Colonic mucosa (tissue), 4 donors: ENCODE results near the gene ADAP2. TPM values are rescaled to one million over a fixed set of nuclear protein-coding genes. Genes with fewer than 3 reads are reported as not detected.

ENCODE experiments used
- DNase-seq: peaks from one replicate; pipeline ENCODE4 v3.0.0-alpha.2; 2020
- H3K27ac ChIP-seq: fragments of 200-600 bp; one replicate; pipeline ENCODE4 v1.8.0; 2021
- H3K27me3 ChIP-seq: fragments of 200-600 bp; one replicate; pipeline ENCODE4 v1.8.0; 2021
- H3K36me3 ChIP-seq: fragments of 200-600 bp; one replicate; pipeline ENCODE4 v1.8.0; 2021
- H3K4me1 ChIP-seq: fragments of 200-600 bp; one replicate; pipeline ENCODE4 v1.8.0; 2021; ENCODE audit warnings: mild to moderate bottlenecking
- H3K4me3 ChIP-seq: fragments of 200-600 bp; one replicate; pipeline ENCODE4 v1.8.0; 2021
- H3K9ac ChIP-seq, 2 donors: one replicate each; pipeline ENCODE4 v1.7.0; 2013; ENCODE audit warnings: control low read depth in 2 of 2, low read depth in 2 of 2, low read length in 2 of 2
- H3K9me3 ChIP-seq: fragments of 200-600 bp; one replicate; pipeline ENCODE4 v1.8.0; 2021
- CTCF ChIP-seq: fragments of 200-600 bp; IDR thresholded peaks from one replicate; pipeline ENCODE4 v1.8.0; 2022; ENCODE audit warnings: antibody characterized with exemption, mild to moderate bottlenecking
- intact Hi-C: fragments of 100-400 bp; cut with DNase I; formaldehyde crosslinking; loops from one replicate; pipeline ENCODE4 v1.14.1; 2022
- total RNA-seq, 2 donors: library from RNA; stranded (reverse); fragmentation: NEBNext Ultra II Directional in 1 of 2; extraction: Animal tissue kit (Norgen Biotek cat#: 25700) in 1 of 2; gene quantifications; one replicate each; pipeline ENCODE4 v1.2.1, GENCODE V29; 2021
- donor health status: healthy.
- donor health status: DM: no; HTN: no; CAD: no.
- donor health status: DM: no; HTN: no; CAD: no.

ADAP2 gene
- total RNA-seq = 1 to 10 TPM; 4.4 to 5.6 TPM

- Histone ChIP-seq H3K36me3 (no peaks in the 10 kb centered on the region), H3K4me1 (peaks cover 7% of the 10 kb centered on the region), H3K9ac (peak within 1 kb of the TSS; percentile 12 to 63), H3K27ac (peak within 1 kb of the TSS; percentile 9), H3K9me3 (no peaks in the 10 kb centered on the region), H3K27me3 (peaks cover 21% of the 10 kb centered on the region), H3K4me3 (peak within 1 kb of the TSS; percentile 59)
- no peak for TF ChIP-seq CTCF
- intact Hi-C loops = no loop called here
- DNase-seq = peak; percentile 62
These were observed at the start of gene ADAP2 for GRCh38 chr17:30921544-30922196. ADAP2 (plus strand) TSS chr17:30921945; CDS start chr17:30922015, 70 bp downstream.

GRCh38 chr17:30886187-30886586 lies 35.6 kb upstream of the ADAP2 start:
- intact Hi-C loops = no loop called here
- Histone ChIP-seq H3K4me3 (no peak overlapping the region), H3K9ac (no peak overlapping the region), H3K4me1 (no peaks in the 10 kb centered on the region), H3K27me3 (no peaks in the 10 kb centered on the region), H3K27ac (no peak overlapping the region), H3K36me3 (no peaks in the 10 kb centered on the region), H3K9me3 (no peaks in the 10 kb centered on the region)
- no peak for TF ChIP-seq CTCF
- DNase-seq = no peak

- H3K9me3 ChIP-seq = no peaks in the 10 kb centered on the region
- intact Hi-C loops = no loop called here
- no peaks in the 10 kb centered on the region for H3K36me3 ChIP-seq
- no peak overlapping the region for H3K27ac ChIP-seq
- no peaks in the 10 kb centered on the region for H3K4me1 ChIP-seq
- no peak overlapping the region for H3K4me3 ChIP-seq
- no peak overlapping the region for H3K9ac ChIP-seq
- TF ChIP-seq CTCF = no peak
- H3K27me3 ChIP-seq = no peaks in the 10 kb centered on the region
- no peak for DNase-seq
These were observed 27.5 kb upstream of the ADAP2 start for GRCh38 chr17:30894236-30894635.

GRCh38 chr17:30897311-30897710 lies 24.4 kb upstream of the ADAP2 start:
- no peak for DNase-seq
- H3K27me3 ChIP-seq = no peaks in the 10 kb centered on the region
- no peaks in the 10 kb centered on the region for H3K4me1 ChIP-seq
- no peak for TF ChIP-seq CTCF
- H3K9me3 ChIP-seq = no peaks in the 10 kb centered on the region
- H3K27ac ChIP-seq = no peak overlapping the region
- H3K36me3 ChIP-seq = no peaks in the 10 kb centered on the region
- intact Hi-C loops = no loop called here
- H3K9ac ChIP-seq = no peak overlapping the region
- H3K4me3 ChIP-seq = no peak overlapping the region

- Histone ChIP-seq H3K4me3 (peak overlapping the region; percentile 82), H3K36me3 (no peaks in the 10 kb centered on the region), H3K4me1 (no peaks in the 10 kb centered on the region), H3K27ac (peak overlapping the region; percentile 94), H3K9me3 (no peaks in the 10 kb centered on the region), H3K9ac (peak overlapping the region; percentile 57 to 92), H3K27me3 (no peaks in the 10 kb centered on the region)
- no peak for DNase-seq
- no peak for TF ChIP-seq CTCF
- intact Hi-C loops = loop anchor here (5.0 kb wide), 1 partner anchor 67 kb away; the partner anchor contains the start of gene RNF135
These were observed 16.0 kb upstream of the ADAP2 start for GRCh38 chr17:30905742-30906100.
